Fibroblast of skin of left biceps (primary cell): ENCODE data around the gene HABP2.

Experiments
- DNase-seq, 2 experiments: peaks; one replicate each; pipeline ENCODE4 v3.0.0-alpha.2; 2013; ENCODE audit warnings: low read depth in 2 of 2

HABP2 gene

DNA sequence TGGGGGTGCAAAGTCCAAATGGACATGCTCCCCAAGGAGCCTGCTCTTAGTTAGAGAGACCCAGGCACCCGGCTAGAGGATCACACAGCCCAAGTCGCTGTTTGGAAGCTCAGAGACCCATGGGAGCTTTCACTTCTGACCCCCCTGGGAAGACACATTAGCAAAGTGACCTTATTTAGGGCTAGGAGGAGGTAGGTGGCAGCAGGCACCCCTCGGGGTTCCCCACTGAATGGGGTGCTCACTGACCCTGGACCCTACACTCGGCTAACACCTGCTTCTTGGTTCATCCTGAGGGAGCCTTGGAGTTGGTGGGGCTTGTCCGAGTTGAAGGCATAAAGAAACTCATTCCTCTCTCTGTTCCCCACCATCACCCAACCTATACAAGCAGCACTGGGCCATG lies 27.1 kb upstream of the HABP2 start:
- DNase-seq: no peak

DNA sequence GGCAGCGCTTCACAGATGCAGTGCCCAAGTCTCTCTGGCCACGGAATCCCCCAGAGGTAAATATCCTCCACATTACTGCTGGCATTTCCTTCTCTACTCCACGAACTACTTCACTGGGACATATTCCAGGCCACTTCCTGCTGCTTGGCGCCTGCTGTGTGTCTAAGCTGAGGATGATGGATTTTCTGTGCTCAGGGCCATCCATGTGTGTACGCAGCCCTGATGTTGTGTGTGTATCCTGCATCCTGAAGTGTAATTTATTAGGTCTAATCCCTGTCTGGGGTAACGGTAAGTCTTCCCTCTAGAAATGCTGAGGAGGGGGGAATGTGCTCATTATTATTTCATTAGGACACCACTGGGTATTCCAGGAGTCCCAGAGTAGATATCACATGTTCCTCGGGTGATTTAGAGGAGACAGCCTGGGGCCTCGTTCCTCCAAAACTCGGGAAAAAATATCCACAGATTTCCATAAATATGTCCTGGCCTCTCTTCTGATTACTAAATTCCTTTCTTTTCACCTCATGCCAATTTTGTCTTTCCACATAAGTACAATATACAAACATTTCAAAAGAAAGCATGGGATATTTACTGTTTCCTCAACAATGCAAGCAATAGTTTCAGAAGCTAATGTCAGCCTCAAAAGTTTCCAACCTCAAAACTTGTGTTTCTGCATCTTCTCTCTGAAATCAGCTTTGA lies 25.5 kb upstream of the HABP2 start:
- no peak for DNase-seq

DNA sequence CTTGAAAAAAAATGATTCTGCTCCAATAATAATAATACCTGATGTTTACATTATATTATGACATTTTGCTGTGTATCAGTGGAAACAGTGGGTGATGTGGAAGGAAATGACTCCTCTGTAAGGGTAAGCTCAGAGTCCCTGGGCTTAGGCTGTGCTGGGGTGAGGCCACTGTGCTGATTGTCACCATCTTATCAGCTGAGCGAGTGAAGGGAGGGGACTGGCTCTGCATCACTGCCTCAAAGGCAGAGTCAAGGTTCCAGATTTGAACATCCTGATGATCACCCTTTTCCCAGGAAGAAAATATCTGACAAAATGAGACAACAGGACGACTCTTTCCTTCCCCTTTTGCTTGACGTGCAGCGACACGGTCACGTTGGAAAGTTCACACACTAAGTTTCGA lies 24.0 kb upstream of the HABP2 start:
- DNase-seq: no peak

DNA sequence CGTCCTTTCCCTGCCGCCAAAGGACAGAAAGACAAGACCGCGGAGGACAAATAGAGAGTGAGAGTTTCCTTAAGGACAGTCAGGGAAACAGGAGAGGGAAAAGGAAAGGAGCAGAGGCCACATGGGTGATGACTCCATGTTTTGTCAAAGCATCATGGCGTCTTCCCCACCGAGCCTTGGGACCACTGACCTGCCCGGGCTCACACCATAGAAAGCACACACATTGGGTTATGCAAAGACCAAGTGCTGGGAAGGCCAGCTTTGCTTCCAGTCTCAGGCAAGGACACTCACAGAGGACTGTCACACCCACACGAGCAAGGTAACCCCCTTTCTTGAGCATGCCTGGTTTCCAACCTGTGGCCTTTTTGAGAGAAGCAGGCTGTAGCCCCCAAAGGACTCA lies 23.3 kb upstream of the HABP2 start:
- DNase-seq: no peak

DNA sequence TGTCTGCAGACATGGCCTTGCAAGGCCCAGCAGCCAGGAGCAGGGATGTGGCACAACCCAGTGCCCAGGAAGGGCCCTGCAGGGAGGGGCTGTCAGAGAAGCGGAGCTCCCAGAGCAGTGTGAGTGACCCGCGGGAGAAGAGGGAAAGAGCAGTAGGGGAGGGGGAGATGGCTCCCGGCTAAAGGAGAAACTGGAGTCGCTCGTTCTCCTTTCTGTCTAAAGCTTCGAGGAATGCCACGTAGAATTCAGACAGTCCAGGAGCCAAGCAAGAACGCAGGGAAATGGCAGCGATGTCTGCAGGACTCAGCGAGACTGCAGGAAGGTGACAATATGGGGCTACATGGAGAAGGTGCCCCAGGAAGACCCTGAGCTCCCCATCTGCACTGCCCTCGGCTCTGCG lies 22.4 kb upstream of the HABP2 start:
- DNase-seq: no peak

DNA sequence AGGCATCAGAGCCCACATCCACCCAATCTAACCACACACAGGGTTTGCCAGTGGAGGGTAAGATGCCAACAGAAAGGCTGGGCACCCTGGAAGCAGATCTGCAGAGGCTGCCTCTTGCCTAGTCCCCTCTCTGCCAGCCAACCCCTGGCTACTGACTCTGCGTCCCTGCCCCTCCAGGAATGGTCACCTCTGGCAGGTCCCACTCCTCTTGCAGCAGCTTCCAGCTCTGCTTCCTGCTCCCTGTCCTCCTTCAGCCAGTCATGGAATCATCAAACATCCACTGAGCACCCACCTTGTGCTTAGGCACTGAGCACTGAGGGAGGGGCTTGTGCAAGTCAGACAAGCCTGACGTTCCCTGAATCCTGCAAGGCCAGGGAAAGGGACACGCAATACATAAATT lies 20.1 kb upstream of the HABP2 start:
- no peak for DNase-seq

DNA sequence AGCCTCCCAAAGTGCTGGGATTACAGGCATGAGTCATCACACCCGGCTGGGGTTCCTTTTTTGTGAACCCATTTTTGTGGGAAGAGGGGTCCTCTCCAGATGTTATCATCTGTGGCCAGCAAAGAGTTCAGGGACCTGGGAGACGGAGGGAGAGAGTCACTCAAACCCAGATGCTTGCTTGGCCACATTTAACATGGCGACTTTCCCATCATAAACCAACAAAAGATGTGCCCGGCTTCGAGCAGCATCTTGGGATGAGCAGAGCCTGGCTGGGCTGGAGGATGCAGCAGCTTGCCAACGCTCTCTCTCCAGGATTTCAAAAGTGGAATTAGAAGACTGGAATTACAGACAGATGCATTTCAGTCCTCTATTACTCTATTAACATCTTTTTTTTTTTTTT lies 19.1 kb upstream of the HABP2 start:
- DNase-seq: no peak

DNA sequence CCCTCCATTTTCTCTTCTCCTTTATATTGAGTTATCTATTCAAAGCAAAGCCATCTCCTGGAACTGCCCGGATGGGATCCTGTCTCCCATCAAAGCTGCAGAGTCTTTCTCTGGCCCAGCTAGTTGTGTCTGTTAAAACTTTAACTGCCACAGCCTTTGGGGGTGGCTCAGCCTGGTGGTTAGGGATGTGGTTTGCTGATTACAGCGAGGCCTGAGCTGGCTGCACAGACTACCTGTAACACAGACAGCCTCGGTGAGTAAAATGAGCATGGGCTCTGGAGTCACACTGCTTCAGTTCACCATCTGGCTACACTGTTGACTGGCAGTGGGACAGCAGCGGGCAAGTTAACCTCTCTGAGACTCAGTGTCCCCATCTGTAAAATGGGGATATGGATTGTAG lies 18.4 kb upstream of the HABP2 start:
- no peak for DNase-seq

DNA sequence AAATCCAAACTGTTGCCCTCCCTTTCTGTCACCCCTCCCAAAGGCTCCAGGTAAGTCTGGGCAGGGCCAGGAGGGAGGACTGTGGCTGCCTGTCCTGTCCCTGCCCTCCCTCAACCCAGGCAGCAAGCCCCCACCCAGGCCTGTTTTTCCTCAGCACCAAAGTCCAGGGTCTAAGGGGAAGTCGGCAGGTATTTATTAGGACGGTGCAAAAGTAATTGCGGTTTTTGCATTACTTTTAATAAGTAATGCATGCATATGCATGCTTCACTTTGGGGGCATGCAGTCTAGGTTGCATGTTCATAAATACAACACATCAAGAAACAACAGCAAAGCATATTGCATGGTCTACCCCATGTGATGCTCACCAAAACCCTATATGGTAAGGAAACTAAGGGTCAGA lies 15.2 kb upstream of the HABP2 start:
- no peak for DNase-seq

DNA sequence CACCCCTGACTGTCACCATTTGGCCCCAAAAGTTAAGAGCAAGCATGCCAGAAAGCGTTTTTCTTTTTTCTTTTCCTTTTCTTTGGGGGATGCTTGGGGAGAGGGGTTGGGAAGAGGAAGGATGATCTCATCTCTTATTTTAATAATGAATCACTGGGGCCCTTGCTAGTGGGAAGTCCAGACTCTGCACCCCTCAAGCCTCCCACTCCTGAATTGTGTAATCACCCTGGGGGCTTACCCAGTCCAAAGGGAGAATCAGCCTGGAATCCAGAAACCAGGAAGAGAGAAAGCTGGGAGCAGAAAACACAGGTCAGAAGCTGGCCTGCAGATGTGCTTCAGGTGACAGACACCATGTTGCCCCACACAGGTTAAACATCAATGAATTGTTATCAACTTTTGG lies 14.7 kb upstream of the HABP2 start:
- DNase-seq: no peak

DNA sequence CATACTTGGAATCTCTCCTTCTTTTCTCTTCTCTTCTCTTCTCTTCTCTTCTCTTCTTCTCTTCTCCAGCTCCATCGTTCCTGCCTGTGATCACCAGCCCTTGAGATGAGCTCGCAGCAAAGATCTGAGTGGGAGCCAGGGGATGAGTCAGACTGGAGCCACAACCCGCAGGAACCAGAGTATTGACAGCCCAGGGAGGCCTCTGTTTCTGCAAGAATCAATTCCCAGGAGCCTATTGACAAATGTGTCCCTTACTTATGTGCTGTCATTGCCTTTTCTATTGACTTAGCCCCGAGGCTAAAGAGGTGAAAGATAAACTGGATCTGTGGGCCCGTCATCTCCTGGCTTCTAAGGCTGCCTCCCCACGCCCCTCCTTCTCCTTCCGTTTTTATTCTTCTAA lies 13.1 kb upstream of the HABP2 start:
- DNase-seq: no peak

DNA sequence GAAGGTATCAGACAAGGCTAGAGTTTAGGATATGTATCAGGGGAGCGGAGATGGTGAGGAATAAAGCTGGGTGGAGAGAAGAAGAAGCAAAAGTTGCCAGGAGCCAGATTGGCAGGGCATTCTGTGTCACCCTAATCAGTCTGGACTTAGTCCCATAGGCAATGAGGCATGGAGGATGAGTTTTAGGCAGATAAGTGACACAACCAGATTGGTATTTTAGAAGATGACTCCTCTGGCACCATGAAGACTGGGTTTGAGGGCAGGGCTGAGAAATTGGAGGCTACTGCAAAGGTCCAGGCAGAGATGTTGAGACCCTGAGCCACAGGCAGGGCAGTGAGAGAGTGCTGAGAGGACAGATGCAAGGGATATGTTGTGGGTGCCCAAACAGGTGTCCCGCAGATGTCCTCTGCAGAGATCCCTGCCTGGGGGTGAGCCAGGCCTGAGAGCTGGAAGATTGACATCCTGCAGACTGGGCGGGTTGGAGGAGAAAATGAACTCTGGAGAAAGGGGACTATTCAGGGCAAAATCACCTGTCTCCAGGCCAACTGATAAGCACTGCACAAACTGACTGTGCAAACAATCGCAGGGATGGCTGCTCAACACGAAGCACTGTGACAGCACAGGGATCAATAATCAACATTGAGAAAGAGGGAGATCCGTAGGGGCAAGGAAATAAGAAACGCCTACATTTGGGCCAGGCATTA lies 11.9 kb upstream of the HABP2 start:
- DNase-seq: no peak

DNA sequence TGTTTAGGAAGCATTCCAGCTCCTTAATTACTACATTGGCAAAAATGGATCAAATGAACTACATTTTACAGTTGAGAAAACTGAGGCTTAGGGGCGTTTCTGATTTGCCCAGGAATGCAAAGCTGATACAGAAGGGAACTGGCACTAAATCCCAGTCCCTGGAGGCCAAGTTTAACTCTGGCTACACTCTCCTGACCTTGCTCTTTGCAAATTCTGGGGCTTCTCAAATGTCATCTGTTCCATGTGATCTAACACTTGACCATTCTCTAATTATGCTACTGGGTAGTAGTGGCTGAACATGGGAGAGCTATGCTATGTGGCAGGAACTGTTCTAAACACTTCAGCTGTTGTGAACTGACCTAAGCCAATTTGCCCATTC lies 11.3 kb upstream of the HABP2 start:
- DNase-seq: no peak

DNA sequence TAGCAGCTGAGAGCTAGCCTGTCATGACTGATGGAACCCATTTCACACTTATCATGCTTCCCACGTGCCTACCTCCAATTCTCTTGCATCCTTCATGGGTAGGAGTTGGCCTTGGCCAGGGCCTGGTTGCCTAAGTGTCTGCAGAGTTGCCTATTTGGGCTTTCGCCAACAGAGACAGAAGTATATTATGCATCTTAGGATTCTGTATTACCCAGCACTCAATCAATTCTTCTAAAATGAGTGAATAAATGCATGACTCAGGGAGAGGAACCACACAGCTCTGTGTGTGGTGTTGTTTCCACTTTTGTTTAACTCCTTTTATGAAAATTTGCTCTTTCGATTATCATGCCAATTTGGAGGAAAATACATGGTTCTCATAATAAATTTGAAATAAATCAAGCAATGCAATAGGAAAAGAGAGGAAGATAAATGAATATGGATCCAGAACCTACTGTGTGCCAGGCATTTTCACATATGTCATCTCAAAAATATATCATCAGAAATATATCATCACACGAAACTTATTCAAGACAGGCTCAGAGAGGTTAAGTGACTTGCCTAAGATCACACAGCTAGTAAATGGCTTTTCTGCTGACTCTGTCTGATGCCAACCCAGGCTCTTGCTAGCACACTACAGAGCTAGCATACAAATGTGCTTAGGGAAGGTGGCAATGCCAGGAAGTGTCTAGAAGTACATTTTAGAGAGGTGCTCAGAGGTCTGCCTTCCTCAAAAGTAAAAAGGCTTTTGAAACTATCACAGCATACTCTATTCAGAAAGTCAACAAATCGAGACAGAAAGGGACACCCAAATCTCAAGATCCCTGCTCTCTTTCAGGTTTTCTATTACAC lies 9.5 kb upstream of the HABP2 start:
- no peak for DNase-seq

DNA sequence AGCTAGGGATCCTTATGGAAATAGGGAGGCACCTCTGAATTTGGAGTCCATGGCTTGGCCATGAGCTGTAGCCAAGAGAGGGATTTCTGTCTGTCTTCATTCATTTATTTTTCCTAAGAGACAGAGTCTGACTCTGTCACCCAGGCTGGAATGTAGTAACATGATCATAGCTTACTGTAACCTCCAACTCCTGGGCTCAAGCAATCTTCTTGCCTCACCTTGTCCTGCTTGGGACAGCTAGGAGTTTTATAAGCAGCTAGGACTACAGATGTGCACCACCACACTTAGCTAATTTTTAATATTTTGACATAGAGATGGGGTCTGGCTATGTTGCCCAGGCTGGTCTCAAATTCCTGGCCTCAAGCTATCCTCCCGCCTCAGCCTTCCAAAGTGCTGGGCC lies 8.5 kb upstream of the HABP2 start:
- no peak for DNase-seq

DNA sequence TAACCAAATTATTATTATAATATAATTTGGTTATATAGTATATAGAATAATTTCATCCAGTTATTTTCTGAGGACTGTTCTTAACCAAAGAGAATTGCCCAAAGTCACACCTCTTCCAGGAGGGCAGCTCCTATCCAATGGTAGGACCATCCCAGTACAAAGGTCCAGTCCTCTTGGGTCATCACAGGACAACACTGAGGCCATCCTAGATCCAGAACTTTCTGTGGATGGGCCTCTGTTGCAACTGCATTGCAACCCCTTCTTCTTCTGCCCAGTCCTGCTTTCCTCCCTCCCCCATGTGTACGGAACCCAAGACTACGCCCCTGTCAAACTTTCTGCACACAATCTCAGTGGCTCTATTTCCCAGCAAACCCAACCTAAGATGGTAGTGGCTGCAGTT lies 5.4 kb upstream of the HABP2 start:
- DNase-seq: no peak

DNA sequence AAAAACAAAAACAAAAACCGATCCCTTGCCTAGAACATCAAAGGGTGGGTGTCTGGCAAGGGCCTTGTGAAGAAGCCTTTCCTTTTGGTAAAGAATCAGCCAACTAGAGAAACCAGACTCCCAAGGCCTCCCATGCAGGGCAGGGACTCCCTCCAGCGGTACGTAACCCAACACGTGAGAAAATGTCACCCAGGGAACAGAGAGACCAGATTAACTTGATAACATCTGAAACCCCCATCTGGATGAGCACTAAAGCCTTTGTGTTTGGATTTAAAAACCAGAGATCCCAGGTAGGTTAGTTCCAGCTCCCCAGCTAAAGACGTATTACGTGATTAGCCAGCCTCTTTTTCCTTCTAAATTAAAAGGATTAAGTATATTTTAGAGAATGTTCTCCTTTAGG lies 3.0 kb upstream of the HABP2 start:
- DNase-seq: no peak

DNA sequence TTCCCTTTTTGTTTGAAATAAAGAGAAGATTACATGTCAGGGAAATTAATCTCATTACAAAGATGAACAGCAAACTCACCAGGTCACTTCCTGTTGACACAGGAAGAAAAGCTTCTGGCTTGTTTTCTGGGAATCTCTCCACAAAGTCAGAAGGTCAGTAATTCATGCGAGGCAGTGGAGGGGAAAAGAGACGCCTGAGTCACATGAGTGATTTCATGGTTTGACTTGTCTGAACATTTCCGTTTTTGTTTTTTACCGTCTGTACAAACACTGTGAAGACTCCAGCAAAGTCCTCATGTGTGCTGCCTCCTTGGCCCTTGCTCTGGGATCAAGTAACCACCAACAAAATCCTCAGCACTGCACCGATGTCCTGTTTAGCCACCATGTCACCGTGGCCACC lies 2.5 kb upstream of the HABP2 start:
- DNase-seq: no peak

DNA sequence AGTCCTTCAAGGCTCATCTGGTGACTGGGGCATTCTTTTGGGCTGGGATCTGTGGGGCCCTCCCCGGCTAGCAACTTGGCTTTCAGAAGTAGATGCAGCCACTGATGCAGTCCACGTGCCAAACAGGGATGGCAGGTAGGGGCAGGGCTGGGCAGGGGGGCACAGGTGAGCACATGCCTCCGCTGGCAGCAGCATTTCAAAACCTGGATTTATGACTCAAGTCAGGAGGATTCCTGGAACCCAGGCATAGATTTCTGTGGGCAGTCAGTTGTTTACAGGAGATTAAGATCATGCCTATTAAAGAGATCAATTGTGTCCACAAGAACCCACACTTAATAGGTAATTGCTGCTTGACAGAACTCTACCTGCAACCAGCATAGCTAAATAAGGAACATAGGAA lies 839 bp upstream of the HABP2 start:
- no peak for DNase-seq

DNA sequence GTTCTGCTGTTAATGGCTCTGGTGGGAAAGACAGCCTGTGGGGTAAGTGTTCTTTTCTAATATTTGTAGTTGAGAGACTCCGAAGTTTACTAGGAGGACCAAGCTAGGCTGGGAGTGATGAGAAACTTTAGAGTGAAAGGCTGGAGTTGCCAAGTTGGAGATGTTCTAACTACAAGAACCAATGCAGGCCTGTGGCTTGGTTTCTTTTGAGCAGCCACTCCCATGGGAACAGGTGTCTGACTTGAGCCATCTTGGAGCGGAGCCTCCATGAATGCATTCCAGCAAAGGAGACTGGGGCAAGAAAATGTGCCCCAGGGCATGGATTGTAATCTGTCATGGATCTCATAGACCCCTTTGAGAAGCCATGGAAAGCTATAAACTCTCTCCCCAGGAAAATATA lies 296 bp downstream of the HABP2 start:
- no peak for DNase-seq

DNA sequence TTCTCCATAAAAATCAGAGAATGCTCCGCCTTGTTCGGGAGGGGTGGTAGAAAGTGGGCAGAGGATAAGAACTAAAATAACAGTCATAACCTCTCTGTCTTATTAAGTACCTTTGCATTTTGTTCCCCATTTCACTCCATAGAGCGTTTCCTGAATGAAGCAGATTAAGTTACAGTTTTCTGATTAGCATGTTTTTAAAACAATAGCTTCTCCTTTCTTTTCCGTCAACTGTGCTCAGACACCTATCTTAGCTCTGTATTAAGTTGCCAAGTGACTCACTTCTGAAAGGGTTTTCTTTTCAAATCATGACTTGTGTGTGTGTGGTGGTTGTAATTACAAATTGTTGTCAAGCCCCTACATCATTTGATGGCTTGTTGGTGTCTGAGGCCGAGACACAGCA lies 1.4 kb downstream of the HABP2 start:
- no peak for DNase-seq

DNA sequence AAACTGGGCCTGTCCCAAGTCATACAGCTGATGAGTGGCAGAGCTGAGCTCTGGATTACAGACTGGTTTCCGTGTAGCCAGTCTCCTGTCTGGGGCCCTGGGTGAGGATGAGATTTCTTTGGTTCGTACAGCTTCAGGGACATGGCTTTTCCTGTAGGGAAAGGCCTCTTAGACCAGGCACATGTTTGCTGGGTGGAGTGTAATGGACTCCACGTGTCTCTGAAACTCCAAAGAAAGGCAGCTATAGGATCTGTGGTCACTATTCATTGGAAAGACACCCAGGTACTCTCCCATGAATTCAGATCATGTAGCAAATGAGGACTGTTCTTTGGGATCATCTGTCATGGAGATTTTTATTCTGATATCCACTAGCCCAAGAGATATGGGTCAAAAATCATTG lies 2.4 kb downstream of the HABP2 start:
- DNase-seq: no peak

DNA sequence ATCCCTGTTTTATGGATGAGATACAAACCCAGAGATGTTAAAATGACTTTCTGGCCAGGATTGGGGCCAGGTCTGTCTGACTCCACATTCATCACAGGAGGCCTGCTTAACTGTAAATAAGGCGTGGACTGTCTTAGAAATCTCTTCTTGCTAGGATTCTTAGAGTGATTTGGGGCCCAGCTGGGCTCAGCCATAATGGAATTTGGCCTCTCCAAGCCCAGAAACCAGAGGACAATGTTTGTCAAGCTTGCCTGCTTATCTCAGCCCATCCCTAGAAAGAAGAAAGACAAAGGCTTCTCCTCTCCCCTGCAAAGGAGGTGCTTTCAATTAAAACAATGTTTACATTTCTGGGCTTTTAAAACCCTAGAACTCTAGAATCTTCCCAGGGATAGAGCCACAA lies 2.9 kb downstream of the HABP2 start:
- no peak for DNase-seq
